Measurements from ENCODE around the gene TMPO.
"Not testable (repeated sequence)": the region's sequence is repeated elsewhere in the genome, so short reads cannot be mapped to it uniquely, and the experiment has no call there.

TMPO gene

DNA sequence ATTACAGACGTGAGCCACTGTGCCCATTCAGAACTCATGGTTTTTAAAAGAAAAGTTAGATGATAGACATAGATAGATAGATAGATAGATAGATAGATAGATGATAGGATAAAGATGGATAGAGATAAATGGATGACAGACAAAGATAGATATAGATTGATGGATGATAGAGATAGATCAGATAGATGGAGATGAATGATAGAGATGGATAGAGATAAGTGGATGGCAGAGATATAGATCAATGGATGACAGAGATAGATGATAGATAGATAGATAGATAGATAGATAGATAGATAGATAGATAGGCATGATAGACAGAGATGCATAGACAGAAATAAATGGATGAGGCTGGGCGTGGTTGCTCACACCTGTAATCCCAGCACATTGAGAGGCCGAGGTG lies 64.4 kb downstream of the TMPO start:
- DNase-seq, result no peak

GRCh38 chr12:98580695-98581094 lies 65.3 kb downstream of the TMPO start:
- DNase-seq, result no peak

- no peak for DNase-seq
These were observed 65.7 kb downstream of the TMPO start for GRCh38 chr12:98581101-98581500.

GRCh38 chr12:98582093-98582492 lies 66.7 kb downstream of the TMPO start:
- no peak for DNase-seq

DNA sequence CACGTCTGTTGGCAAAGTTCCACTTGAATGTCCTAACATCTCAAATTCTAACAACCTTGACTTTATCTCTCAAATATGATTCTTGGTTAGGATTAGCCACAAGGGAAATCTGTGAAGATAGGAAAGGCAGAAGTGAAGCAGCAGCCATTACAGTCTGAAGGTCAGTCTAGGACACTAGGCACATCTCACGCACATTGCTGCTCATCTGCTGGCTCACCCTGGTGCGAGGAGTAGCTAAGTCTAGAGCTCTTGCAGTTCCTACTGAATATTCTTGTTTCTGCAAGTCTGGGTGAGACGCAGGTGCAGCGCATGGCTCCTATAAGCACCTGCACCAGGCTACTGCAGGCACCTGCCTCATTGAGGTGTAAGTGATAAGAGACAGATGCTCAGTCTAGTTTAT lies 71.7 kb downstream of the TMPO start:
- DNase-seq, result no peak

GRCh38 chr12:98591209-98591608 lies 75.8 kb downstream of the TMPO start:
- DNase-seq, result no peak

DNA sequence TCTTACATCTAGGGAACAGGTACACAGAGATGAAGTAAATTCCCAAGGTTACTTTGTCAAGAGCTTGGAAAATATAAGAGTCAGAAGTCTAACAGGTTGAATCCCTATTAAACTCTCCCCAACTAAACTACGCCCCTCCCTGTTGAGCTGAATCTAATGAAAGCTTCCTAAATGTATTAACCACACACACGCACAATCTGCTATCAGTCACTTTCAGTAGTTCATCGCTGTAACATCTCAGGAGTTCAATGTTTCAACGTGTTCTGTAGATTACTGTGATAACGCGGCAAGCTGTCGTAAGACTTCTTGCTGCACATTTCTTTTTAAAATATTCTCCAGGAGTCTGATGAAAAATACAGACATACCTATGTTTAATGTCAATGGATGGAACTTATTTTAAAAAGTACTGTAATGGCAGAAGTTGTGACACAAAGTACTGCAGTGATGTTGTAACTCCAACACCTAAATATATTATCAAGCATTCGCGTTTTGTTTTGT lies 77.5 kb downstream of the TMPO start:
- peak; percentile 18 for DNase-seq

- peak; percentile 96 for DNase-seq
These were observed 78.1 kb downstream of the TMPO start, which contains the start of gene SLC25A3 for GRCh38 chr12:98593351-98594049. SLC25A3 (plus strand) TSS chr12:98593686; CDS start chr12:98593979, 293 bp downstream.

DNA sequence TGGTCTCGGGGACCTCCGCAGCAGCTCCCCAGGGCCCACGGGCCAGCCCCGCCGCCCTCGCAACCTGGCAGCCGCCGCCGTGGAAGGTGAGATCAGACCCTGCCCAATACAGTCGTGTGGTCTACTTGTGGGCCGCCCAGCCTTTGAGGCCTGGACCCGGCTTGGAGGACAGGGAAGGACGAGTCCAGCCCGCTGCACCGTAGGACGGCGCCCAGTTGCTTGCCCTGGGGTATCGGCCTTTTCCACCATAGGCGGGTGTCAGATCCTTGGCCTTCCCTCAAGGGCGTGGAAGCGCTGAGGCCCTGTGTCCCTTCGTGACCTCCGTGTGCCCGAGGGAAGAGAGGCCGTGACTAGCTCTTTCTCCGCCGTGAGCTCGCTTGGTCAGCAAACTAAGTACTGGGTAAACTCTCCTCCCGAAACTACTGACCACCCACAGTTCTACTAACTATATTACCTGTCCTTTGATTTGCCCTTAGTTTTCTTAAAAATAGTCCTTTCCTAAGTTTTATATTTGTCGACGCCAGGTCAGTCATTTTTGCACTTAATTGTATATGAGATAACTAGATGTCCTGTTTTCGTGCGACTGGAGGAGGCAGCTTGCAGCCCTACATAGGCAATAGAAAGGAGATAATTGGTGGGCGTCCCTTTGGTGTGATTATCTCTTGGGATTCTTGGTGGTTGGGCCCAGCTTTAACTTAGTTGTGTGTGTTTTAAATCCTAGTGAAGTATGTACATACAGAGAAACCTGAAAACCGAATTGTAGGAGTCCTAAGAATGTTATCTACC lies 78.9 kb downstream of the TMPO start:
- DNase-seq, result no peak

DNA sequence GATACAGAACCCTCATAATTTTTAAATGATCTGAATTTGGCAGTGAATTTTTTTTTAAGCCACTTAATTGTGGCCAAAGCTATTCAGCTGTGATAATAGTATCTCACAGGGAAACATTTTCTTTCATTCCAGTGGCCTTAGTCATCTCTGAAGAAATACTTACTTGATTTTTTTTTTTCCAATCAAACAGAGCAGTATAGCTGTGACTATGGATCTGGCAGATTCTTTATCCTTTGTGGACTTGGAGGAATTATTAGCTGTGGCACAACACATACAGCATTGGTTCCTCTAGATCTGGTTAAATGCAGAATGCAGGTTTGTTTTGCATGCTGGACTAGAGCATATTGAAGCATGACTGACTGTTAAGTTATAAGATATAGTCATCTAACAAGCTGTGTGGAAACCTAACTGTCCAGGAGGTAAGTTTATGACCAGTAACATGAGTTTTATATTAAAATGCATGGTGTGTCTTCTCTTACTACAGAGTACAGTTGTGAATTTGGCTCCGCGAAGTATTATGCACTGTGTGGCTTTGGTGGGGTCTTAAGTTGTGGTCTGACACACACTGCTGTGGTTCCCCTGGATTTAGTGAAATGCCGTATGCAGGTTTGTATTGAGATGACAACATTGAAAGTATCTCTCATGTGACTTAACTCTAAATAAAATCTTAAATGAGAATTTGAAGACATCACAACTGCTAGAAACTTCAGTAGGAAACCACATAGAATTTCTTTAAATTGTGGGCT lies 80.0 kb downstream of the TMPO start:
- DNase-seq, result peak; percentile 27

- DNase-seq, result not testable (repeated sequence)
These were observed 81.9 kb downstream of the TMPO start for GRCh38 chr12:98597313-98597712.
